Breast epithelium (tissue), 3 donors: Measurements from ENCODE around the gene MYD88.

Experiments
- POLR2A ChIP-seq: fragments of 450-650 bp; IDR thresholded peaks from one replicate; pipeline ENCODE4 v1.6.1; 2016; ENCODE audit warnings: antibody characterized with exemption, mild to moderate bottlenecking, moderate library complexity
- TF ChIP-seq, protein P1 (sequence below), 3 donors: fragments of 450-650 bp; IDR thresholded peaks; one replicate each; pipeline ENCODE4 v1.5.1; 2016 to 2017; ENCODE audit warnings: antibody characterized with exemption in 3 of 3, mild to moderate bottlenecking in 3 of 3, moderate library complexity in 3 of 3

- no peak for TF ChIP-seq POLR2A
- TF ChIP-seq, protein P1, sequence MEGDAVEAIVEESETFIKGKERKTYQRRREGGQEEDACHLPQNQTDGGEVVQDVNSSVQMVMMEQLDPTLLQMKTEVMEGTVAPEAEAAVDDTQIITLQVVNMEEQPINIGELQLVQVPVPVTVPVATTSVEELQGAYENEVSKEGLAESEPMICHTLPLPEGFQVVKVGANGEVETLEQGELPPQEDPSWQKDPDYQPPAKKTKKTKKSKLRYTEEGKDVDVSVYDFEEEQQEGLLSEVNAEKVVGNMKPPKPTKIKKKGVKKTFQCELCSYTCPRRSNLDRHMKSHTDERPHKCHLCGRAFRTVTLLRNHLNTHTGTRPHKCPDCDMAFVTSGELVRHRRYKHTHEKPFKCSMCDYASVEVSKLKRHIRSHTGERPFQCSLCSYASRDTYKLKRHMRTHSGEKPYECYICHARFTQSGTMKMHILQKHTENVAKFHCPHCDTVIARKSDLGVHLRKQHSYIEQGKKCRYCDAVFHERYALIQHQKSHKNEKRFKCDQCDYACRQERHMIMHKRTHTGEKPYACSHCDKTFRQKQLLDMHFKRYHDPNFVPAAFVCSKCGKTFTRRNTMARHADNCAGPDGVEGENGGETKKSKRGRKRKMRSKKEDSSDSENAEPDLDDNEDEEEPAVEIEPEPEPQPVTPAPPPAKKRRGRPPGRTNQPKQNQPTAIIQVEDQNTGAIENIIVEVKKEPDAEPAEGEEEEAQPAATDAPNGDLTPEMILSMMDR (IDR thresholded peaks at IDR 0.05) = no peak
Measured at GRCh38 chr3:38111696-38112377, 26.6 kb upstream of the MYD88 start.
